Loucy (cell line): Measurements from ENCODE around the gene WWTR1.

Experiments
- H2AFZ ChIP-seq: fragments of 200-600 bp; sonication (generic); 2 replicates; pipeline ENCODE4 v1.6.0; 2016; ENCODE audit warnings: antibody characterized with exemption, mild to moderate bottlenecking, low read length, moderate library complexity
- H3F3A ChIP-seq: fragments of 200-600 bp; 2 replicates; pipeline ENCODE4 v1.6.0; 2016; ENCODE audit warnings: antibody characterized with exemption, low read depth, mild to moderate bottlenecking
- H3K27me3 ChIP-seq: fragments of 200-600 bp; sonication (generic); 2 replicates; pipeline ENCODE4 v1.6.1; 2014; ENCODE audit warnings: low read length, mild to moderate bottlenecking; ENCODE audit not compliant: insufficient read depth, poor library complexity, severe bottlenecking
- H3K36me3 ChIP-seq: fragments of 200-600 bp; sonication (generic); 2 replicates; pipeline ENCODE4 v1.6.1; 2016; ENCODE audit warnings: low read length; ENCODE audit not compliant: insufficient read depth
- H3K4me1 ChIP-seq: fragments of 200-600 bp; sonication (generic); 2 replicates; pipeline ENCODE4 v1.5.1; 2014; ENCODE audit warnings: low read length, mild to moderate bottlenecking; ENCODE audit not compliant: insufficient read depth, poor library complexity, severe bottlenecking
- H3K4me2 ChIP-seq: fragments of 200-600 bp; sonication (generic); 2 replicates; pipeline ENCODE4 v1.6.0; 2014; ENCODE audit warnings: antibody characterized with exemption, low read length, low read depth, mild to moderate bottlenecking; ENCODE audit not compliant: poor library complexity, severe bottlenecking
- H3K4me3 ChIP-seq: fragments of 200-600 bp; sonication (generic); 2 replicates; pipeline ENCODE4 v1.5.1; 2014; ENCODE audit warnings: low read length, mild to moderate bottlenecking, mixed read lengths; ENCODE audit not compliant: poor library complexity, severe bottlenecking
- H3K79me2 ChIP-seq: fragments of 200-600 bp; sonication (generic); 2 replicates; pipeline ENCODE4 v1.6.1; 2014; ENCODE audit warnings: low read length; ENCODE audit not compliant: insufficient read depth
- H3K9ac ChIP-seq: fragments of 200-600 bp; sonication (generic); 2 replicates; pipeline ENCODE4 v1.6.0; 2014; ENCODE audit warnings: mild to moderate bottlenecking, low read depth, low read length, moderate library complexity; ENCODE audit not compliant: poor library complexity, severe bottlenecking
- H3K9me2 ChIP-seq: fragments of 200-600 bp; sonication (generic); replicated peaks from 2 replicates; pipeline ENCODE4 v1.6.1; 2016; ENCODE audit warnings: low read depth, low read length, mixed read lengths
- H3K9me3 ChIP-seq: fragments of 200-600 bp; sonication (generic); 2 replicates; pipeline ENCODE4 v1.6.1; 2014; ENCODE audit warnings: mild to moderate bottlenecking, antibody characterized with exemption, low read length, low read depth; ENCODE audit not compliant: insufficient read depth
- H4K20me1 ChIP-seq: fragments of 200-600 bp; sonication (generic); 2 replicates; pipeline ENCODE4 v1.6.0; 2014; ENCODE audit warnings: antibody characterized with exemption, low read length, mild to moderate bottlenecking; ENCODE audit not compliant: insufficient read depth, poor library complexity, severe bottlenecking
- EZH2phosphoT487 ChIP-seq: fragments of 200-600 bp; IDR thresholded peaks from 2 replicates; pipeline ENCODE4 v1.6.1; 2018; ENCODE audit warnings: antibody characterized with exemption, mild to moderate bottlenecking, moderate library complexity, borderline replicate concordance
- TF ChIP-seq, protein P1 (sequence below): fragments of 200-600 bp; sonication (generic); conservative IDR thresholded peaks from 2 replicates; pipeline ENCODE4 v1.5.1; 2014; ENCODE audit warnings: mild to moderate bottlenecking, antibody characterized with exemption, low read length

Gene WWTR1

DNA sequence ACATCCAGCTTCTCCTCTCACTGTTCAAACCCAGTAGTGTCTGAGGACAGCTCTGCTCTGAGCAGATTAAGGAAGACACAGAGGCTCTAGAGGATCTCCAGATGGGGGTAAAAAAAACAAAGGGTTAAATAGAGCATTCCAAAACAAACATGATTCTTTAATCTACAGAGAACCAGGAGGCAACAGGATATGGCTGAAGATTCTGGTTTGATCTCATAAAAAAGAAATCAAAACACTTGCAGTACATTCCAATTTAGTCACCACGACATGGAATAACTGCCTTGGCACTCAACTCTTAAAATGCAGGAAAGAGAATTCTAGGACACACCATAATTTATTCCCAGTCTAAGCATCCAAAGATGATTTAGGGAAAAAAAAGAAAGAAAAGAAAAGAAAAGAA lies 151.3 kb downstream of the WWTR1 start:
- H3K27me3 ChIP-seq, result no peaks in the 10 kb centered on the region
- H3K4me3 ChIP-seq, result no peak overlapping the region
- no peaks in the 10 kb centered on the region for H4K20me1 ChIP-seq
- H3K9me3 ChIP-seq, result no peaks in the 10 kb centered on the region
- peaks cover 25% of the 10 kb centered on the region for H3K4me1 ChIP-seq
- no peaks in the 10 kb centered on the region for H3K79me2 ChIP-seq
- TF ChIP-seq EZH2phosphoT487, result no peak
- TF ChIP-seq, protein P1, sequence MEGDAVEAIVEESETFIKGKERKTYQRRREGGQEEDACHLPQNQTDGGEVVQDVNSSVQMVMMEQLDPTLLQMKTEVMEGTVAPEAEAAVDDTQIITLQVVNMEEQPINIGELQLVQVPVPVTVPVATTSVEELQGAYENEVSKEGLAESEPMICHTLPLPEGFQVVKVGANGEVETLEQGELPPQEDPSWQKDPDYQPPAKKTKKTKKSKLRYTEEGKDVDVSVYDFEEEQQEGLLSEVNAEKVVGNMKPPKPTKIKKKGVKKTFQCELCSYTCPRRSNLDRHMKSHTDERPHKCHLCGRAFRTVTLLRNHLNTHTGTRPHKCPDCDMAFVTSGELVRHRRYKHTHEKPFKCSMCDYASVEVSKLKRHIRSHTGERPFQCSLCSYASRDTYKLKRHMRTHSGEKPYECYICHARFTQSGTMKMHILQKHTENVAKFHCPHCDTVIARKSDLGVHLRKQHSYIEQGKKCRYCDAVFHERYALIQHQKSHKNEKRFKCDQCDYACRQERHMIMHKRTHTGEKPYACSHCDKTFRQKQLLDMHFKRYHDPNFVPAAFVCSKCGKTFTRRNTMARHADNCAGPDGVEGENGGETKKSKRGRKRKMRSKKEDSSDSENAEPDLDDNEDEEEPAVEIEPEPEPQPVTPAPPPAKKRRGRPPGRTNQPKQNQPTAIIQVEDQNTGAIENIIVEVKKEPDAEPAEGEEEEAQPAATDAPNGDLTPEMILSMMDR, result no peak
- no peaks in the 10 kb centered on the region for H3F3A ChIP-seq
- H3K4me2 ChIP-seq, result no peak overlapping the region
- no peaks in the 10 kb centered on the region for H3K9me2 ChIP-seq
- no peak overlapping the region for H3K9ac ChIP-seq
- H3K36me3 ChIP-seq, result no peaks in the 10 kb centered on the region
- no peak overlapping the region for H2AFZ ChIP-seq

DNA sequence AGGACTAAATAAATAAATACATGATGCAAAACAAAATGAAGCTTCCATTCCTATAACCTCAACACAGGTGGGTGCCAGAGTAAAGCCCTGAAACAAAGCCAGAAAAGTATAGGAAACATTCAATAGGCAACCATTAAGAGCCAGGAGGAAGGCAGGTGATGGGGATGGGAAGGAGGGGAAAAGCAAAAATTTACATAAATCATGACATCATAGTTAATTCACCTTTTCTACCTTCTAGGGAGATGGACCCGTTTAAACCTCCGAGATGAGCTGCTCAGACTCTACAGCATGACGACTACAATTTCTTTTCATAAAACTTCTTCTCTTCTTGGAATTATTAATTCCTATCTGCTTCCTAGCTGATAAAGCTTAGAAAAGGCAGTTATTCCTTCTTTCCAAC lies 155.4 kb downstream of the WWTR1 start:
- Histone ChIP-seq H3K9me3 (no peaks in the 10 kb centered on the region), H4K20me1 (no peaks in the 10 kb centered on the region), H3K79me2 (no peaks in the 10 kb centered on the region), H3K9me2 (no peaks in the 10 kb centered on the region), H3K4me1 (peaks cover 17% of the 10 kb centered on the region), H3K4me3 (no peak overlapping the region), H3K27me3 (no peaks in the 10 kb centered on the region), H3K4me2 (no peak overlapping the region), H3K9ac (no peak overlapping the region), H3F3A (no peaks in the 10 kb centered on the region), H3K36me3 (no peaks in the 10 kb centered on the region), H2AFZ (no peak overlapping the region)
- TF ChIP-seq, protein P1, result no peak
- no peak for TF ChIP-seq EZH2phosphoT487

GRCh38 chr3:149501524-149501923 lies 156.3 kb downstream of the WWTR1 start:
- Histone ChIP-seq H3F3A (no peaks in the 10 kb centered on the region), H3K4me2 (no peak overlapping the region), H3K79me2 (no peaks in the 10 kb centered on the region), H3K9me2 (no peaks in the 10 kb centered on the region), H3K9me3 (no peaks in the 10 kb centered on the region), H2AFZ (no peak overlapping the region), H3K36me3 (no peaks in the 10 kb centered on the region), H3K9ac (no peak overlapping the region), H3K4me3 (no peak overlapping the region), H3K27me3 (no peaks in the 10 kb centered on the region), H3K4me1 (peaks cover 9% of the 10 kb centered on the region), H4K20me1 (no peaks in the 10 kb centered on the region)
- no peak for TF ChIP-seq EZH2phosphoT487
- TF ChIP-seq, protein P1, result no peak
